Renal cortical epithelial cell (primary cell): ENCODE results near the gene IQCE. TPM values are rescaled to one million over a fixed set of nuclear protein-coding genes. Genes with fewer than 3 reads are reported as not detected.

Source experiments
- DNase-seq: peaks from one replicate; pipeline ENCODE4 v3.0.0-alpha.2; 2011; ENCODE audit warnings: low read depth
- total RNA-seq: library from RNA; depleted of rRNA; stranded (reverse); fragments of >200 nt; gene quantifications from 2 replicates; pipeline ENCODE4 v1.2.3, GENCODE V29; 2014

Gene IQCE
- total RNA-seq, 1 donor from 2014 or later, result 25.8 TPM

- DNase-seq, result no peak
Observed at GRCh38 chr7:2616387-2617324, 57.9 kb downstream of the IQCE start.

- DNase-seq, result no peak
Observed at GRCh38 chr7:2617325-2617905, 58.6 kb downstream of the IQCE start.

- DNase-seq, result no peak
Observed at GRCh38 chr7:2619116-2619515, 60.3 kb downstream of the IQCE start.

GRCh38 chr7:2621061-2621828 lies 62.5 kb downstream of the IQCE start:
- no peak for DNase-seq

- no peak for DNase-seq
Observed at GRCh38 chr7:2621948-2622640, 63.3 kb downstream of the IQCE start.

- DNase-seq, result no peak
Observed at GRCh38 chr7:2622869-2623697, 64.3 kb downstream of the IQCE start.

GRCh38 chr7:2623698-2624014 lies 64.9 kb downstream of the IQCE start:
- DNase-seq, result no peak

GRCh38 chr7:2624293-2624886 lies 65.6 kb downstream of the IQCE start:
- DNase-seq, result peak; percentile 22

GRCh38 chr7:2626498-2627117 lies 67.8 kb downstream of the IQCE start:
- no peak for DNase-seq

- no peak for DNase-seq
Observed at GRCh38 chr7:2627258-2628129, 68.7 kb downstream of the IQCE start.

GRCh38 chr7:2628130-2628482 lies 69.3 kb downstream of the IQCE start:
- DNase-seq, result no peak

GRCh38 chr7:2628891-2629290 lies 70.1 kb downstream of the IQCE start:
- no peak for DNase-seq

GRCh38 chr7:2629746-2630681 lies 71.2 kb downstream of the IQCE start:
- DNase-seq, result peak; percentile 67

- DNase-seq, result no peak
Observed at GRCh38 chr7:2631946-2632732, 73.4 kb downstream of the IQCE start, which contains the start of gene TTYH3. Gene TTYH3 (plus strand): TSS chr7:2631986. CDS start chr7:2632156, 170 bp downstream.

GRCh38 chr7:2632733-2633537 lies 74.2 kb downstream of the IQCE start:
- peak; percentile 74 for DNase-seq

- peak; percentile 83 for DNase-seq
Observed at GRCh38 chr7:2633538-2634266, 74.9 kb downstream of the IQCE start.
